ENCODE data around the gene CTBP2.

CTBP2 gene

DNA sequence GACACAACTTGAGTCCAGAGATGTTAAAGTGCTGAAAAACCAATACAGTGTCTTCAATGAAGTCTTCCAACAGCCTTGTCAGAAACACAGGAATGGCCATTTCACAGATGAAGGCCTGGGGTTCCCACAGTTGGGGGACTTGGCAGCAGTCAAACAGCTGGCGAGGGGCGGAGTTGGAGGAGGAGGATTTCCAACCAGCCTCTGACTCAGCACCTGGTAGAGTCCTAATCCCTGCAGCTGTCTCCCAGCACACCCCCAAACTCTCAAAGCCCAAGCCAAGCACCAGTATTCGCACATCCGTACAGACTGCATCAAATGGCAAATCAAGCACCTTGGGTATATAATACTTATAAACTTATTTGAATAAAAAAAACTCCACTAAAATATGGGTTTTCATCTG lies 28.0 kb downstream of the CTBP2 start:
- H3K4me3 ChIP-seq (ENCODE audit: low read depth, low read length): no peak overlapping the region
- DNase-seq (ENCODE audit: low read depth, low spot score): no peak
- in situ Hi-C loops (cut with HindIII; ENCODE audit: low sequenced_read_pairs): no loop called here
- TF ChIP-seq CTCF (IDR thresholded peaks at IDR 0.05; ENCODE audit: low read depth, low read length): no peak

DNA sequence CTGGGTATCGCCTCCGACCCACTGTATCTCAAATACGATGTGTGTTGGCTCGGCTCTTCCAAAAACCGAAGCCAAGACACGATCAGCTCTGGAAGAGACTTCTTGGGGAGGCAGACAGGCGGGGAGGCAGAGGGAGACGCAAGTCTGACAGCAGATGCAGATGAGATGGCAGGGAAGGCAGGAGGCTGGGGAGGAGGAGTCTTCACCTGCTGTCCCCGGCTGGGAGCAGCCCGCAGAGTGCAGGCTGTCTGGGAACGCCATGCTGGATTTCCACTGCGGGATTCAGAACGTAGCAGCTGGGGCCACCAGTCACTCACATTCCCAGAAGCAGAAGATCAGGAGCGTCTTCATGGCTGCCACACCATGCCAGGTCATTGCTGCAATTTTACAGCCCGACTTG lies 29.4 kb downstream of the CTBP2 start:
- H3K4me3 ChIP-seq (ENCODE audit: low read depth, low read length): no peak overlapping the region
- in situ Hi-C loops (cut with HindIII; ENCODE audit: low sequenced_read_pairs): no loop called here
- no peak for TF ChIP-seq CTCF (IDR thresholded peaks at IDR 0.05; ENCODE audit: low read depth, low read length)
- no peak for DNase-seq (ENCODE audit: low read depth, low spot score)

DNA sequence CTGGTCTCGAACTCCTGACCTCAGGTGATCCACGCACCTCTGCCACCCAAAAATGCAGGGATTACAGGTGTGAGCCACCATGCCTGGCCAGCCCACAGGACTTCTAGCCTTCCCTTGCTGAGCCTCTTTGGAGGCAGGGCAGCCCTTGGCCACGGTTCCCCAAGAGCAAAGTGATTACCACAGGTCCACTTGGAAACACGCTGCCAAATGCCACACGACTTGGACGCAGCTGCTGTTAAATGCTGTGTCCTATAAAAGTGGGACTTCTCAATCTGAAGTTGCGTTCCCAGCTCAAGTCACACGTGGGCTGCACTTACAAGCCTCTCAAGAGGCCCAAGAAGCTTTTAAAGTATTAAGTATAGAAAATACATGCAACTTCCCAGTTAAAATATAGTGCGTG lies 30.1 kb downstream of the CTBP2 start:
- TF ChIP-seq CTCF (IDR thresholded peaks at IDR 0.05; ENCODE audit: low read depth, low read length): no peak
- no peak for DNase-seq (ENCODE audit: low read depth, low spot score)
- no peak overlapping the region for H3K4me3 ChIP-seq (ENCODE audit: low read depth, low read length)
- in situ Hi-C loops (cut with HindIII; ENCODE audit: low sequenced_read_pairs): no loop called here

GRCh38 chr10:125129076-125129458 lies 31.3 kb downstream of the CTBP2 start:
- DNase-seq (ENCODE audit: low read depth, low spot score): no peak

GRCh38 chr10:125128397-125129075 lies 31.8 kb downstream of the CTBP2 start:
- no peak for TF ChIP-seq CTCF (IDR thresholded peaks at IDR 0.05; ENCODE audit: low read depth, low read length)
- DNase-seq (ENCODE audit: low read depth, low spot score): no peak
- no peak overlapping the region for H3K4me3 ChIP-seq (ENCODE audit: low read depth, low read length)
- in situ Hi-C loops (cut with HindIII; ENCODE audit: low sequenced_read_pairs): no loop called here

More at GRCh38 chr10:125129076-125129458, 31.3 kb downstream of the CTBP2 start:
- in situ Hi-C loops (cut with HindIII; ENCODE audit: low sequenced_read_pairs): no loop called here
- no peak for TF ChIP-seq CTCF (IDR thresholded peaks at IDR 0.05; ENCODE audit: low read depth, low read length)
- no peak overlapping the region for H3K4me3 ChIP-seq (ENCODE audit: low read depth, low read length)

- in situ Hi-C loops (cut with HindIII; ENCODE audit: low sequenced_read_pairs): no loop called here
- no peak for DNase-seq (ENCODE audit: low read depth, low spot score)
- no peak for TF ChIP-seq CTCF (IDR thresholded peaks at IDR 0.05; ENCODE audit: low read depth, low read length)
- H3K4me3 ChIP-seq (ENCODE audit: low read depth, low read length): no peak overlapping the region
Observed at GRCh38 chr10:125127986-125128385, 32.4 kb downstream of the CTBP2 start.
